Measurements from ENCODE around the gene PECR.
"Not testable (repeated sequence)": the region's sequence is repeated elsewhere in the genome, so short reads cannot be mapped to it uniquely, and the experiment has no call there.

Gene PECR

DNA sequence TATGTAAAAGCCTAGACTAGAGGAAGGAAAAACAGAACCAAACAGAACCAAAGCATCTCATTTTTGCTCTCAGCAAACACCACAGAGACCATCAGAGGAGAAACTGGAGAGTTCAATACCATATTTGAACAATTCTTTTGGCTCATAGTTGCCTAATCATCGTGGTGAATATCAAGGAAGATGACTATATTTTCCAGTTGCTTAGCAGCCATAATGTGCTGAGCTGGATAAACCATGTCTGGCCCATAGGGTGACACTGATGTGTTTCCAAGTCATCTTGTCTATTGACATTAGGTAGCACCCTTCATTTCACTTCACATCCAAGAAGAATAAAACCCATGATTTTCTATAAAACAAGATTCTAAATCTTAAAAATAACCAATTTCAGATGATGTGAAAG, 21.6 kb upstream of the PECR start:
- DNase-seq: no peak

DNA sequence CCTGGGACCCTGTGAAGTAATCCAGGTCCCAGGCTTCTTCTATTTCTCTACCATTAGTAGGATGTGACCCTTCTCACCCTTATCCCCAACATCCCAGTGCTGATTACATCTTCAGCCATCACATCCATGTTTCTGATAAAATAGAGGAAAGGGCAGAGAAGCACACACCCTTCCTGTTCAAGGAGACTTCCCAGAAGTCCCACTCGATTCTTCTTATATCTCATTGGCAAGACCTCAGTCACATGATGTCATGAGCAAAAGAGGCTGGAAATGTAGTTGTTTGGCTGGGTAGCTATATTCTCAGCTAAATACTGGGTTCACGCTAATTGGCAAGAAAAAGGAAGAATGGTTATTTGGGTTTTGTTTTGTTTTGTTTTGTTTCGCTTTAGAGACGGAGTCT, 19.5 kb upstream of the PECR start:
- no peak for DNase-seq

DNA sequence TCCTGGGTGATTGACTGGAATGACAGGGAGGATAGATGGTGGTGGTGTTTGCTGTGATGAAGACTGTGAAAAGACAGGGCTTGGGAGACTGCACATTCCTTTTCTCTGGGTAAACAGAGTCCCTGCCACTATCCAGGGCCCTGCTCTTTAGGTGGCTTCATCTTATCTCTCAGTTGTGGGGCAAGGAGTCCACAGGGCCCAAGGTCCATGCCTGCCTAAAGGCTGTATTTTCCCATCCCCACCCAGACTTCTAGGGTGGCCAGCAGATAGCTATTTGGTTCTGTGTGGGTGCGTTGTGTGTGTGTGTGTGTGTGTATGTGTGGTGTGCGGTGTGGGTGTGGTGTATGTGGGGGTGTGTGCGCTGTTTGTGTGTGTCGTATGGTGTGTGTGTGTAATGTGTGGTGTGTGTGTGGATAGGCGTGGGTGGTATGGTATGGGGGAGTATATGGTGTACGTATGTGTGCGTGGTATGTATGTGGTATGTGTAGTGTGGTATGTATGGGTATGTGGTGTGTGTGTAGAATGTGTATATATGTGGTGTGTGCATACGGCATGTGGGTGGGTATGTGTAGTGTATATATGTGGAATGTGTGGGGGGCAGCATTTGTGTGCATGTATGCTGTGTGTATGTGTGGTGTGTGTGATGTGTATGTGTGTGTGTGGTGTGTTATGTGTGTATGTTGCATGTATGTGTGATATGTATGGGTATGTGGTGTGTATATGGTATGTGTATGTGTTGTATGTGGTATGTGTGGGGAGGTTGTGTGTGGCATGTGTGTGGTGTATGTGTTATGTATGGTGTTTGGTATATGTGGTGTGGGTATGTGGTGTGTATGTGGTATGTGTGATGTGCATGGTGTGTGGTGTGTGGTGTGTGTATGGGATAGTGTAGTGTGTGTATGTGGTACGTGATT, 17.1 kb upstream of the PECR start:
- DNase-seq: no peak

DNA sequence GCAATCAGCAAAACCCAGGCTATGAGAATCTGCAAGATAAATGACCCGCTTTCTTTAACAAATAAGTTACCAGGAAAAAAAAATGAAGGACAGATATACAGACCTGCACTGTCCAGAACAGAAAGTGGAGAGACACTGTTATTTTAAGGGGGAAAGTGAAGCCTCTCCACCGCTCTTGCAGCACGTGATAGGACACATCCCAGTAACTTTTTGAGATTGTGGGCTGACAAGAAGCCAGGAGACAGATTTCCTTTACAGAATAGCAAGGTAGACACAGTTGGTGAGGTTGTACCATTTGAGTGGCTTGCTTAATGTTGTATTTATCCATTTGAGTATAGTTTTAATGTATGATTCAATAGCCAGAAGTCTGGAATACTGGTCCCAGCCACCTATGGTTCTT, 13.1 kb upstream of the PECR start:
- DNase-seq: no peak

DNA sequence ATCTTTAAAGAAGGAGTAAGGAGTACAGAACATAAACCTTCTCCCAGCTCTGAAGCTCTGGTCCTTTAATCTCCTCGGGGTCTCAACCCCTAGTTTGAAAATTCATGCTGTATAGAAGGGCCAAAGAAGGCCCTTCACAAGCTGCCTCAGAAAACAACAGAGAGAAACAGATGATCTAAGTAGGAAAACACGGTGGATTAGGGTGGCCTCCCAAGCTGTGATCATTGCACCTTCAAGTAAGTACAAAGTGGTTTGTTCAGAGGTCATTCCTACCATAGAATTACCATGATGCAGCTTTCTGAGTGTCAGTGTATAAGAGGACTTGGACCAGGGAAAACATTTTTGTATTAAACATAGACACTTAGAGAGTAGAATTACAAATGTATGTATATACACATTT, 11.0 kb upstream of the PECR start:
- no peak for DNase-seq

DNA sequence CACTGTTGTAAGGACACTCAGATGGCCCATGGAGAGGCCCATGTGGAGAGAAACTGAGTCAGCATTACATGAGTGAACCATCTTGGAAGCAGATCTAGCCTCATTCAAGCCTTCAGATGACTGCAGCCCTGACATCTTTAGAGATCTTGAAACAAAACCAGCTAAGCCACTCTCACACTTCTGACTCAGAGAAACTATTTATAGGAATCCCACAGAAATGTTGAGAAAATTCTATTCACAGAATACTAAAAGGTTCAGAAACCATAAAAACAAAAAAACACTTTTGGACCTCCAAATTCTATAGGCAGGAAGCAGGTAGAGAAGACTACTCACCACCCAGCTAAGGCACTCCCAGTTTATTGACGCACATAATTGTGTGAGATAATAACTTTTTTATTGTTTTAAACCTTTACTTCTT, 8.8 kb upstream of the PECR start:
- no peak for DNase-seq

DNA sequence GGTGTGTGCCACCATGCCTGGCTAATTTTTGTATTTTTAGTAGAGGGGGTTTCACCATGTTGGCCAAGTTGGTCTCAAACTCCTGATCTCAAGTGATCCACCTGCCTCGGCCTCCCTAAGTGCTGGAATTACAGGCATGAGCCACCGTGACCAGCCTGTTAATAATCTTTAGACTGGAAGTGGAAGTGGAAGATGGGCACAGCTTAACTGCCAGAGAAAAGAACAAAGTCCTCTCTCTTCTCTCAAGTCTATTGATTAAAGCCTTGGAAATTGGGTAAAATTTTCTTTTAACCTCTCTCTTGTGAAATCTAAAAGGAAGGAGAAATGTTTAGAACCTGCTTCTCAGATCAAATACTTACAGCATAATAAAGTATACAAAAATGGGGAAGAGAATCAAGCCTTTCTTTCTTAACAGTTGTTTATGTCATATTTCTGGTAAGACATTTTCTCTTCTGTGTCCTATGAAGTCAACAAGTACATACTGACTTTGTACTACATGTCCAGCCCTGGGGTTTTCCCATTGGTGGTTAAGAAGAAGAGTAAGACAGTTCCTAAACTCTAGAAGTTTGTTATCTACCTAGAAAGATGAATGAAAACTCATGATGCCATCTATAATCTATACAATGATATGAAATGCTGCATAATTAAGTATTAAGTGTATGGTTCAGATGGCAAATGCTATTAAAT, 4.7 kb upstream of the PECR start:
- DNase-seq: no peak

DNA sequence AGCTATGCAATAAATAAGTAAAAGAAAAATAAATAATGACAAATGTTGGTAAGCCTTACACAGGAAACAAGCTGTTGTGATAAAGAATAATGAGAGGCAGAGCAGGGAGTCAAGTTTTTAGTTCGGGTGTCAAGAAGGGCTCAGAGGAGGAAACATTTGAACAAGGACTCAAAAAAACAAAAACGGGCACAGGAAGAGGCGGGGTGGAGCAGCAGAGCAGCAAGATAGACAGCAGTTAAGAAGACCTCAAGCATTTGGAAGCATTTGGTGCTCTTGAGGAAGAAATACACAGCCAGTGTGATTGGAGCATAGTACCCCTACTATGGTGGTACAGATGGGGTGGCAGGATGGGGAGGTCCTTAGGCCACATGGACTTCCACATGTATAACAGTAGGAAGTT, 2.9 kb upstream of the PECR start:
- DNase-seq: no peak

DNA sequence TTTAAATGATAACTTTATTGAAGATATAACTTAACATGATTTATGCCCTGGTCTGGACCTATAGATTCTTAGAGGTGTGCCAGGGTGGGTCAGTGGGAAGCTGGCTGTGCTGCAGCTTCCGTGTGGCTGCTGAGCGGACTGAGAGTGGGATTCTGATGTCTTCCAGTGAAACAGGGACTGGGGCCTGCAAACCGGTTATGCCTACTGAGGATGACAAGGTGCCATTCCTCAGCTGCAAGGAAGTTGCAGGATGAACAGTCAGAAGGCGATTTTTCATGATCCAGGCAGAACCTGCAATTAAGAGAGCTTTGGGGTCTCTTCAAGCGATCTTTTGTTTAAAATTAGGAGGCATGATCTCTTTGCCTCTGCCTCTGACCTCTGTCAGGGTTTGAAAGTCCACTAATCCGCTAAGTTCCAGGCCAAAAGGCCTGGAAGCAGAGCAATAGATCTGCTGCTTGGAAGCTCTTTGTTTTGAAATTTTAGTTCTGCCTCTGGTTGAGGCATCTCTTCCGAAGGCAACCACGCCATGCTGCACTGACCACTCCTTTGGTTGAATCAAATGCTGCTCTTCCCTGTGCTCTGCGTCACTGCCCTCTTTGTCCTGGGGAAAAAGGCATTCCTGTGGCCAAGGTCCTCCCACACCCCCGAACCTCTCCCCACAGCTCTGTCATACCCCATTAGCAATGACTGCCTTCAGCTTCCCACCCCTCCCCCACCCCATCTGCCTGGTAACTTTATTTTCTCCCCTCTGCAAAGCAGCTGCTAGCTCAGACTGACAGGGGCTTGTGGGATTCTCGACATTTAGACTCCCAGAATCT, 2.1 kb upstream of the PECR start:
- no peak for DNase-seq

DNA sequence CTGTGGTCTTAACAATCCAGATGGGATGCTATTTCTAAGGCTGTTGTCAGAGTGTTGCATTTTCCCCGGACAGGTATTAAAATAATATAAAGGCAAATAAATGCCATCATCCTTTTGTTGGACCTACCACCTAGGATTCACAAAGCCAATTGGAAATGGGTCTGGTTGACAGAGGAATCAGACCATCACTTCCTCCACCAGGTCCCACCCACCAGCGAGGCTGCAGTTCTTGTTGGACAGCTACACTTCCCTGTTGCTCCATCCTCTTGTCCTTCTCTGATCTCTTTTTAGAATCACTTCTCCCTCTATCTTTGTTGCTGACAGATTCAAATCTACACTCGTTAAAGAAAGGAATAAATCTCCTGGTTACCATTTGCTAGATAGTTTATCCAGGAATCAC, 1.2 kb upstream of the PECR start:
- DNase-seq: no peak

DNA sequence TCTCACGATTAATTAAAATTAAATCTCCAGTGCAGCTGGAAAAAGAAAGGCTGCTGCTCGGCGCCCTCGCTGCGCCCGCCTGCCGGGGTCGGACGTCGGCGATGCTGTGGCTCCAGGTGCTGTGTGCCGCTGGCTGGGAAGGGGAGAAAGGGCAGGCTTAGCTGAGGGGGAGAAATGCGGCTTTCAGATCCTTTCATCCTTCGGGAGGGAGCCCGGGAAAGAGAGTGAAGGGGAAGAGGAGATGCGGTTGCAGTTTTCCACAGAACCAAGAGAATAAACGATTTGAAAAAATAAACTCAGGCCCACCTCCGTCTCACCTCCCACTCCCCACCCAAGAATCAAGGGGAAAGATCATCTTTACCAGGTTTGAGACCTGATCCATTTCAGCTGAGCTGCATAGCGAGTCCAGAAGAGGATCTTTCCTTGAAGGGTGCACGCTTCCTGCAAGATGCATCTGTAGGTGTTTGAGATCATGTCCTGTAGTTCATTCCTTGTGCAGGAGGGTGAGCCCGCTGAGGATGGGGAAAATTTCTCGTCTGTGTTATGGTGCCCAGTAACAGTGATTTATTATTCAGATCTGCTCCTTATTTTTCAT, 605 bp upstream of the PECR start:
- no peak for DNase-seq

DNA sequence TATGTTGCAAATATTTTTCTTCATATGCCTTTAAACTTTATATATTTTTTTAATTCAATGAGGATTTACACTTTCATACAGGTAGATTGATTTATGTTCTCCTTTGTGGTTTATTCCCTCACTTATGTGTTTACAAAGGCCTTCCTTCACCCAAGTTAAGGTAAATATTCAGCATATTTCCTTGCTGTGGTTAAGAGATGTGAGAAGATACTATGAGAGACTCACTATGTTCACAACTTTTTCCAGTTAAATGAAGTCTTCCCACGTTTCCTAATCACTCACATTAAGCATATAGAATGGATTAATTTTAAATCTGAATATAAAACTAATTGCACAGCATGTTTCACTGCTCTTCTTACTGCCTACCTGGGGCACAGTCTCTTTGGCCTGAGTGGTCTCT, 597 bp downstream of the PECR start:
- no peak for DNase-seq

DNA sequence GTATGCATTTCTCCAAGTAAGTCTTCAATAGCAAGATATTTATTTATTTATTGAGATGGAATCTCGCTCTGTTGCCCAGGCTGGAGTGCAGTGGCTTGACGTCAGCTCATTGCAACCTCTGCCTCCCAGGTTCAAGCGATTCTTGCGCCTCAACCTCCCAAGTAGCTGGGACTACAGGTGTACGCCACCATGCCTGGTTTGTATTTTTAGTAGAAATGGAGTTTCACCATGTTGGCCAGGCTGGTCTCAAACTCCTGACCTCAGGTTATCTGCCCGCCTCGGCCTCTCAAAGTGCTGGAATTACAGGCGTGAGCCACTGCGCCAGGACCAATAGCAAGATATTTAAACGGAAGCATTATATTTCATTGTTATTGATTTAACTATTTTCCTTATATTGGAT, 1.6 kb downstream of the PECR start:
- DNase-seq: not testable (repeated sequence)

DNA sequence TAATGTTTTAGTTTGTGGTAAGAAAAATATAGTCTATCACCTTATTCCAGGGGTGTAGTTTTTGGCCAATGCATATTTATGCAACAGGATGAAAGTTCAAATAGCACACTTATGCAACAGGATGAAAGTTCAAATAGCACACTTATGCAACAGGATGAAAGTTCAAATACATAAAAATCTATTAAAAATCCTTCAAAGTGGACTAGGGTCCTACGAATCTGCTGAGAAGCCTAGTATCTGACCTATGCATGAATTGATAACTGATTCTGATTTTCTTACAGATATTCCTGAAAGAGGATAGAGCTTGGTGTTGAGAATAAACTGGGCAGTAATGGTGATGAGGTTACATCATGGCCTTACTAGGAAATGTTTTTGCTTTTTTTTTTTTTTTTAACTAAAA, 2.8 kb downstream of the PECR start:
- no peak for DNase-seq

DNA sequence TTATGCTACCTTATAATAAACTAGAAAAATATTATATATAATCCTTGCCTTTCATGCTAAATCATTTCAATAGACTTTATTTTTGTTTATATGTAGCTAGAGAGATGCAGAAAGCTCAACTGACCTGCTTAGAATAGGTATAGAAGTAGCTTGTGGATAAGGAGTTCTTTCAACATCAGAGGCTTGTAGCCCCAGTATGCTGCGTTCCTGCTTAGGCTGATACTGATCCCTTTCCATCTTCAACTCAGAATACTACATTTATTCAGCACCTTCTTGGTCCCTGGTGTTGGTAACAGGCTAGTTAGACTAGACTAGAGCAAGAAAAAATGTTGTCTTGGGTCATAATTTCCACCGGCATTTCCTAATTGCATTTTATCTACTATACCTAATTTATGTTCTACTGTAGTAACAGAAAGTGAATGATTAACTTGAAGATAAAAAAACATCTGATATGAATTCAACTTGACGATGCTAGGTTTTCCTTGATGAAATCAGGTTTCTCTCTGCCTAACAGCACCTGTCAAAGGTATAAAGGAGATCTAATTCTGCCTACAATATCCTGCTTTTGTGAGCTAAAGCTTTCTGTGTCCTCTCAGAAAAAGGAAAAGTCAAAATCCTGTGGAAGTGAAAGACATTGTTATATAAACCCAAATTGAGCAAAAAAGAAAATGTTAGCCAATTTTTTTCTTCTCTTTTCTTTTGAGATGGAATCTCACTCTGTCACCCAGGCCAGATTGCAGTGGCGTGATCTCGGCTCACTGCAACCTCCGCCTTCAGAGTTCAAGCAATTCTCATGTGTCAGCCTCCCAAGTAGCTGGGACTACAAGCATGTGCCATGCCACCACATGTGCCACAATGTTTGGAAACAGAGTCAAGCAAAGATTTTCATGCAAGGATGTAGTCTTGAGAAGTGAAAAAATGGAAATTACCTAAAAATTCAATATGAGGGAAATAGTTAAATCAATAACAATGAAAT, 5.8 kb downstream of the PECR start:
- no peak for DNase-seq

DNA sequence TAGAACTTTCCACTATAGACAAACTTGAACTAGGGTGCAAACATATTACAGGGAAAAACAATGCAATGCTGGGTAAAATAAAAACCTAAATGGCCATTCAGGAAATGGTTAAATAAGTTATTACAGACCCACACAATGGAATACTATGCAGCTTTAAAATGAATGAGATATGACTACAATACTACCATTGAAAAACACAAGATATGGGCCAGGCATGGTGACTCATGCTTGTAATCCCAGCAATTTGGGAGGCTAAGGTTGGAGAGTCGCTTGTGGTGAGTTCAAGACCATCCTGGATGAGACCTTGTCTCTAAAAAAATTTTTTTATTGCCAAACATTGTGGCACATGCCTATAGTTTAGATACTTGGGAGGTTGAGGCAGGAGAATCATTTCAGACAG, 6.8 kb downstream of the PECR start:
- DNase-seq: no peak

DNA sequence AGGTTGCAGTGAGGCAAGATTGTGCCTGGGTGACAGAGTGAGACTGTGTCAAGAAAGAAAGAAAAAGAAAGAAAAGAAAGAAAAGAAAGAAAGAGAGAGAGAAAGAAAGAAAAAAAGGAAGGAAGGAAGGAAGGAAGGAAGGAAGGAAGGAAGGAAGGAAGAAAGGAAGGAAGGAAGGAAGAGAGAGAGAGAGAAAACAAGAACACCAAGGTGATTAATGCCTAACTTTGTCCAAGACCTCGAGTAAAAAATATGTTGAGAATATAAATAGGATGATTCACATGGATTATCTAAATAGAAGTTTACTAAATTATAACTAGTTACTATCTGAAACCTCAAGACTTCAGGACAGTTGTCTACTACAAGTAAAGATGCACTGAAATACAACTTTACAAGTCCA, 7.2 kb downstream of the PECR start:
- no peak for DNase-seq

DNA sequence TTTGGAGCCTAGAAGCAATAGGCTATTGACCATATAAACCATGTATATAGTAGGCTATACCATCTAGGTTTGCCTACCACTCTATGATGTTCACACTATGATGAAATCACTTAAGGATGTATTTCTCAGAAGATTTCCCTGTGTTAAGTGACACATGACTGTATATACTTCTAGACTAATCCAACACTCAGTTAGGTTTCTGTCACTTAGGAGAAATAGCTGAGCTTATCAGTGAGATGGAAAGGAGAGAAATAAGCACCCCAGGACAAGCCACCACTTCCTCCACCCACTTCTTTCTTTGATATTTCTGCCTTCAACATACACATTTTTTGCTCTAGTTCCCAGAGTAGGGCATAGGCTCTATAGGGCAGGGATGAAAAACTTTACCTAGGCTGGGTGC, 7.8 kb downstream of the PECR start:
- no peak for DNase-seq

DNA sequence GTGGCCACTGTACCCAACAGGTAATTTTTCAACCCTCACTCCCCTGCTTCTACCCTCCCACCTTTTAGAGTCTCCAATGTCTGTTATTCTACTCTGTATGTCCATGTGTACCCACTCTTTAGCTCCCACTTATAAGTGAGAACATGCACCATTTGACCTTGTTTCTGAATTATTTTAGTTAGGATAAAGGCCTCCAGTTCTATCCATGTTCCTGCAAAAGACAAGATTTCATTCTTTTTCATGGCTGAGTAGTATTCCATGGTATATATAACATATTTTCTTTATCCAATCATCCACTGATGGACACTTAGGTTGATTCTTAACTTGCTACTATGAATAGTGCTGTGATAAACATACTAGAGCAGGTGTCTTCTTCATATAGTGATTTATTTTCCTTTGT, 9.1 kb downstream of the PECR start:
- DNase-seq: no peak

DNA sequence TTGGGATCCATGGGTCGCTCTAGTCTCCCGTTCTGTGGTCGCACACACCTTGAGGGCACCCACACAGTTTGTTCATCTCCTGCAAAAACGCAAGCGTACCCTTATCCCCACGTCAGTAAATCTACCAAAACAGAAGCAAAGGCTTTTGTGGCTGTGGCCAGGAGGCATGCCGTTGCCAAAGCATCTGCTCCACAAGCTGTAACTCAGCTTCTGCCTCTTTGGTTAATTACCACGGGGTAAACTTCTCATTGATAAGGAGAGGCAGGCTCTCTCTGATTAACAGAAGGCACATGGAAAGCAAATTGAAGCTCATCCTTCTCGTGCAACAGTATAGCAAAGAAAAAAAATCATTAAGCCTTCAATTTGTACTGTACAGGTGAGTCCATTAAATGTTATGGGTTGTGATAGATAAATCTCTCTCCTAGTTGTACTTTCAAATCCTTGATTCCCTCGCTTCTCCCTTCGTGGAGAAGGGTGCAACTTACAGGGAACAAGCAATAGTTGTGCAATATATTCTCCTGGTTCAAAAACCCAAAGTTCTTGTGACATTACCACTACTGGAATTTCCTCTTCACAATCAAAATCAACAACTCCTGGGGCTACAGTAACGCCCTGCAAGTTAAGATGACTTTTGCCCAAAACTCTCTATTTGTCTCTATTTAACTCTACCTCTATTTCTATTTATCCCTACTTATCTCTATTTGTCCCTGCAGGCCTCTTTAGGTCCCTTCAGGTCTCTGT, 10.3 kb downstream of the PECR start:
- DNase-seq: no peak

DNA sequence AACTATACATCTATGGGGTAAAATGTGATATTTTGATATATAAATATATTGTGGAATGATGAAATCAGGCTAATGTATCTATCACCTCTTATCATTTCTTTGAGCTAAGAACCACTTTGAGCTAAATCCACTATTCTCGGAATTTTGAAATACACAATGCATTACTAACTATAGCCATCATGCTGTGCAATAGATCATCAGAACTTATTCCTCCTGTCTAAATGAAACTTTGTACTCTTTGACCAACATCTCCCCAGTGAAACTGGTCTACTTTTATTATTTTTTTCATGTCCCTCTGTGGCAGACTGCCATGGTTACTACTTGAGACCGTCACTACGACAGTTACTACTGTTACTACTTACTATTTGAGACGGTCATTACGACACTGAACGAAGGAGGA, 11.4 kb downstream of the PECR start:
- DNase-seq: no peak

Measured in stimulated activated CD4-positive, alpha-beta T cell treated with anti-CD3 and anti-CD28 coated beads, Interleukin-4, amount 100 ng/mL, for 1 hour (primary cell).